Stimulated activated CD4-positive, alpha-beta T cell treated with anti-CD3 and anti-CD28 coated beads, Interleukin-15, amount 100 ng/mL, for 24 hours (primary cell): ENCODE measurements around the gene MYO18B.

Experiments used
- DNase-seq: peaks from one replicate; pipeline ENCODE4 v3.0.0-alpha.2; 2020

MYO18B gene

DNA sequence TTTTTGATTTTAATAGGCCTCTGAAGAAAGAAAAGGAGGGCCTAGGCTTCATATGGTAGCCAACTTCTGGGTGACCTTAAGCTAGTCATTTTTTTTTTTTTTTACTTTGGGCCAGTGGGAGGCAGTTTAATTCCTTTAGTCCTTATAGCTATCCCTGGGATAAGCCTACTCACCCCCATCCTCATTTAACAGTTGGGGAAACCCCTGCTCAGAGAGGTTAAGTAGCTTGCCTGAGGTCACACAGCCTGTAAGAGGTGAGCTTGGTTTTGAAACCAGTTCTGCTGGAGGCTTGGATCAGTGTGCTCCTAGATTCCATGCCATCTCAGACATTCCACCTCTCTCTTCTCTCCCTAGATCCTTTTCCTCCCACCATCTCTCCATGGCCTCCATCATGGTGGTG is 86.4 kb downstream of the MYO18B start:
- no peak for DNase-seq

GRCh38 chr22:25829237-25829636 is 87.2 kb downstream of the MYO18B start:
- no peak for DNase-seq

DNA sequence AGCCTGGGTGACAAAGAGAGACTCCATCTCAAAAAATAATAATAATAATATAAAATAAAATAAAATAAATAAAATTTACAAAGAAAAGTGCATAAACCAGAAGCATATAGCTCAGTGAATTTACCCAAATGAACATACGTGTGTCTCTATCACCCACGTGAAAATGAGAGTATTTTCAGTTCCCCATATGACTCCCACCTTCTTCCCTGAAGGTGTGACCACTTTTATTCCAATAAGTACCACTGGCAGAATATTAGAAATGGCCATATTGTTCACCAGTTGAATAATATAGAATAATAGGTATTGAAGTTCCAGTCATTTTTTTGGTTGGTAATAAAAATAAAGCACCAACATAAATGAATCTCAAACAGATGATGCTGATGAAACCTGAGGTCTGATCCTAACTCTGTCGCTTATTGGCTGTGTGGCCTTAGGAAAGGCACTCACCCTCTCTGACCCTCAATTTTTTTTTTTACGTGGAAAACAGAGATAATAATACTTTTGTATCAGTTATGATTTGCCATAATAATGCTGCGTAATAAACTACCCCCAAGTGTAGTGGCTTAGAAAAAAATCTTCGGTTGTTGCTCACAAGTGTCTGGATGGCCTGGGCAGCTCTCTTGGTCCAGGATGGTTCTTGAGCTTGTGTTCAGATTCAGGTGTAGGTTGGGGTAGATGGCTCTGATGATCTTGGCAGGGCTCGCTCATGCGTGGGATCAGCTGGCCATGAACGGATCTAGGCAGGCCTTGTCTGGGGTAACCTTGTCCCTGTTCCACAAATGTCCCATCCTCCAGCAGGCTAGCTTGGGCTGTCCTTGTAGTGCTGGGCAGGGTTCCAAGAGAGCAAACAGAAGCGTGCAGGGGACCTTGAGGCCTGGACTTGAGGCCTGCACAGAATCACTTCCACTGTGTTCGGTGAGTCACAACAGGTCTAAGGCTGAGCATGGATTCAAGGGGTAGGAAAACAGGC is 88.1 kb downstream of the MYO18B start:
- no peak for DNase-seq

DNA sequence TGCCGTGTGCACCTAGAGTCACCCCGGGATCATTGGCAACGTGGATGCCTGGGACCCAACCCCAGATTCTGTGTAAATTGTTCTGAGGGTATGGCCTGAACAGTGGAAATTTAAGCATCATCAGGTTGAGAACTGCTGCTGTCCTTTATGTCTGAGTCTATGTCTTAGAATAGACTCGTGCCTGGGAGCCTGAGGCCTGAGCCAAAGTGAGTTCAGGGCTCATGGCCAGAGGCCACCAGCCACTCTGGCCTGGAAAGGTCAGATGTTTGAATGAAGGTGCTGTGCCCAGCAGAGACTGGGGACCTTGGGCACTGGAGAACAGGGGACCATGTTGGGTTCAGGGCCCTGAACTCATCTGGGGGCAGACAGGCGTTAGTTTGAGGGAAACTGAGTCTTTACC is 91.1 kb downstream of the MYO18B start:
- DNase-seq = no peak

- no peak for DNase-seq
These were observed 91.7 kb downstream of the MYO18B start for GRCh38 chr22:25833676-25834075.

GRCh38 chr22:25834490-25834889 is 92.5 kb downstream of the MYO18B start:
- no peak for DNase-seq

DNA sequence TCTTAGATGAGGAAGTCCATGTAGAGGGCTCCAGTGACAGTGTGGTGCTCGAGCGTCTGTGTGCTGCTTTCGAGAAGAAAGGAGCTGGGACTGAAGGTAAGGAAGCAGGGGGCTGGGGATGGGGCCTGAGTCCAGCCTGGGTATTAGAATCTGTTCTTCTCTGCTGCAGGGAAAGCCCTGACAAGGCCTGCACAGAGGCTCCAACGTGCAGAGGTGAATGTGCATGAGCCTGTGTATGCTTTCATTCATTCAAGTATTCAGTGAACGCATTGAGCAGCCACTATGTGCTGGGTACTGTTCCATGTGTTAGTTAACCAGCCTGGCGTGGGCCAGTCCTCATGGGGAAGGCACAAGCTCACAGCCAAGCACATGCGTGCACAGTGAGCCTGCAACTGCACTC is 93.4 kb downstream of the MYO18B start:
- no peak for DNase-seq

DNA sequence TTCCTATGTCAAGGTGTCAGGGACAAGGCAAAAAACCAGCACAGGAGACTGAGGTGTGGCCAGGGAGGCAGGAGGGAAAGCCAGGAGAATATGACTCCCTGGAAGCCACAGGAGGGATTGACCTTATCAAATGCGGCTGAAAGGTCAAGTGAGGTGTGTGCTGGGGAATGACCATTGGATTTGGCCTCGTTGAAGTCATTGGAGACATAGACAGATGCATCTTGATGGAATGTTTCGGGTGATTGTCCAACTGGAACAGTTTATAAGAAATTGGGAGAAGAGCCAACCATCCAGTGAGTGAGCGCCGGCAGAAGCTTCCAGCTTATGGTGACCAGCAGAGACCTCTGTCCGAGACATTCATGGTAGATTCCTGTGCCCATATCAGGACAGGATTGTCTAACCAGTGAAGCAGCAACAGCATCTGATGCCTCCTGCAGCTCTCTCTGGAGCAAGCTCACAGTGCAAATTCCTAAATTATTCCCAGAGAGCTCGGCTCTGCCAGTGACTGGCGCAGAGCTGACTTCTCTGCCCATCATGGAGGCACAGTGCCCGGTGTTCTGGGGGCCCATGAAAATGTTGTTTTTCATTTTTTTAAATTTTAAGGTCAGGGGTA is 95.4 kb downstream of the MYO18B start:
- DNase-seq = no peak

DNA sequence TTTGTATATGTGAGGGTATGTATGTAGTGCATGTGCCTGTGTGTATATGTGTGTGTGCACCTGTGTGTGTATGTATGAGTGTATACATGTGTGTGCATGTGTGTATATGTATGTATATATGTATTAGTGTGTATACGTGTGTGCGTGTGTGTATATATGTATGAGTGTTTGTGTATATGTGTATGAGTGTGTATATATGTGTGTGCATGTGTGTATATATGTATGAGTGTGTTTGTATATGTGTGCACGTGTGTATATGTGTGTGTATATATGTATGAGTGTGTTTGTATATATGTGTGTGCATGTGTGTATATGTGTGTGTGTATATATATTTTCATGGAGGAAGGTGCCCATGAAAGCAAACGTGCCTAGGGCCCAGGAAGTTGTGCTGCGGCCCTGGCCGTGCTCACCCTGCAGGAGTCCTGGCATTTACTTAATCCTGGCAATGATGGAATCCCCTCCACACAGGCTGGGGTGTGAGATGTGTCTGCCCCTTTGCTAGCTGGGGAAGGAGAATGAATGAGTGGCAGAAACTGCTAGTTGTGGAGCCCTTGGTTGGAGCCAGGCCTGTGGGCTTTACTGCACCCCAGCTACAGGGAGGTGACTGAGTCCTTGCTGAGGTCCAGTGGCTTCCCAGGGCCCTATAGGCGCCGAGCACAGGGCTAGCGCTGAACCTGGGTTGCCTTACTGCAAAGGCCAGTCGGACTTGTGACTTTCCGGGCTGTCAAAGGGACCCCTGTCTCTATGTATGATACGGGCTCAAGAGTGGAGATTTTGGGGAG is 97.2 kb downstream of the MYO18B start:
- DNase-seq = no peak

- DNase-seq = no peak
These were observed 97.8 kb downstream of the MYO18B start for GRCh38 chr22:25839755-25840154.

DNA sequence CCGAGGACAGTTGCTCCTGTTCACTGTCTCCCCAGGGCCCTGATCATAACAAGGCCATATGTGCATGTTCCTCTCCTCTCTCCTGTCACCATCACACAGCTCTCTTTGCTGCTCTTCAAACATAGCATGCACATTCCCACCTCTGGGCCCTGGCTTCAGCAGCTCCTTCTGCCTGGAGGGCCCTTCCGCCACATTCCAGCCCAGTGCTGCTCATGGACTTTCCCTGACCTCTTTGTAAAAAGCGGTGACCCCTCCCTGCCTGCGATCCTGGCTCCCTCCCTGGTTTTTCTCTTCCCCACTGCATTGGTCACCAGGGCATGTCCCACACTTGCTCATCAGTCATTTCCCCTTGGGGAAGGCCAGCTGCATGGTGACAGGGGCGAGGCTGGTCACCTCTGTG is 98.2 kb downstream of the MYO18B start:
- no peak for DNase-seq

- DNase-seq = no peak
These were observed 98.9 kb downstream of the MYO18B start for GRCh38 chr22:25840891-25841290.

GRCh38 chr22:25841775-25842174 is 99.8 kb downstream of the MYO18B start:
- DNase-seq = no peak

DNA sequence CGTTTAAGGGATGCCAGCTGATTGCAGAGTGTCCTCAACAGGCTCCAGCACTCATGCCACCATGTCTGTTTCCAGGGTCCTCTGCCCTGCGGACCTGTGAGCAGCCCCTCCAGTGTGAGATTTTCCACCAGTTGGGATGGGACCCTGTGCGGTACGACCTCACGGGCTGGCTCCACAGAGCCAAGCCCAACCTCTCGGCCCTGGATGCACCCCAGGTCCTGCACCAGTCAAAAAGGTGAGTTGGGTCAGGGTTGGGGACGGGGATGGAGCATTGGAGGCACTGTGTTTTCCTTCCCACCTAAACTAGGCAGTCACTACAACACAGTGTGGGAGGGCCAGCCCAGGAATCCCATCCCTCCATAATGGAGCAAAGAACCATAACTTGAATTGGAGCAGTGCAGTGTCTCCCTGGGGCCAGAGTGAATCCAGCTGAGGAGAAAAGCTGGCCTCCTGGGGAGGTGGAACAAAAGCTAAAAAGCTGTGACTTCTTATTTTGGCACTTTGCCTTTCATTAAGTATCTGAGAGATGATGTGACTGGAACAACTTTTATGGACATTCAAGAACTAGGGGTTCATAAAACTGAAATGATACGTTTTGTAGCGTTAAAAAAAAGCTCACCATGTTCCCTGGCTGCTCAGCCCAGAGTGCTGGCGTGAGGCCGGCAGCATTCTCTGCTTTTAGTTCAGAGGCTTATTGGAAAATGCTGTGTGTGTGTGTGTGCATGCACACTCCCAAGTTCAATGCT is 101.8 kb downstream of the MYO18B start:
- no peak for DNase-seq

DNA sequence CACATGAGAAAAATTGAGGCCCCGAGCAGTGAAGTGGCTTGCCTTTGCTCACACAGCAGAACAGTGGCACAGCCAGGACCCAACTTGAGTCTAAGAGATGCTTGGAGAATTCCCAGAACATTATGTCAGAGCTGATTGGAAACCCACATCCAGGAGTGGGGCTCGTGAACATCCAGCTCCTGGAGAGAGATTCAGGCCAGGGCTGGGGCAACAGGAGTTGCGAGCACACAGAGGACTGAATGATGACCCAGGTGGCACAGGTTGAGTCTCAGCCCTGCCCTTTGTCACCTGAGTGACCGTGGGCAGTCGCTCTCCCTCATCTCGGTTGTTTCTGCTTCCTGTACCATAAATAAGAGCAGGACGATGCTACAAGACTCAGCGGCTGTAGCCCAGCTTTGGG is 102.6 kb downstream of the MYO18B start:
- DNase-seq = no peak

DNA sequence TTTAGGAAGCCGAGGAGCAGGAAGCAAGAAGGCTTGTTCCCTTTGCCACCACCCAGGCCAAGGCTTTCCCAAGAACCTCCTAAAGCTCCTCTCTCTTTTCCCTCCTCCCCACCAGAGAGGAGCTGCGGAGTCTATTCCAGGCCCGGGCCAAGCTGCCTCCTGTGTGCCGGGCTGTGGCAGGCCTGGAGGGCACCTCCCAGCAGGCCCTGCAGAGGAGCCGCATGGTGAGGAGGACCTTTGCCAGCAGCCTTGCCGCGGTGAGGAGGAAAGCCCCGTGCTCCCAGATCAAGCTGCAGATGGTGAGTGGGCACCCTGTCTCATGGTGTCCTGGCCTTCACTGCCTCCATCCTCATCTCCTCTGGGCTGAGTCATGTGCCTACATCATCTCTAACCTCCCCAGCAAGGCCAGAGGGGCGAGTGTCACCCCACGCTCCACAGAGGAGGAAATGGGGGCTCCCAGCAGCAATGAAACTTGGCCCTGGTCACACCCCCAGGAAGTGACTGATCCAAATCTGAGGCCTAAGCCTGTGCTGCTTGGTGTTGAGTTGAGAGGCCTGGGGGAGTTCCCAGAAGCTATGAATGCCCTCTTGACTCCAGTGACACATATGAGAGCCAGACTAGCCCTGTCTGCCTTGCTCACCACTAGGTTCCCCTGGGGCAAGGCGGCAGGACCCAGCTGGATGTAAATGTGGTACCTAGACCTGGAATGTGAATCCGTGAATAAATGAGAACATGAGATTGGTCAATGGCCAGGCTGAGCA is 104.2 kb downstream of the MYO18B start:
- peak; percentile 8 for DNase-seq

GRCh38 chr22:25847451-25847850 is 105.5 kb downstream of the MYO18B start:
- no peak for DNase-seq

DNA sequence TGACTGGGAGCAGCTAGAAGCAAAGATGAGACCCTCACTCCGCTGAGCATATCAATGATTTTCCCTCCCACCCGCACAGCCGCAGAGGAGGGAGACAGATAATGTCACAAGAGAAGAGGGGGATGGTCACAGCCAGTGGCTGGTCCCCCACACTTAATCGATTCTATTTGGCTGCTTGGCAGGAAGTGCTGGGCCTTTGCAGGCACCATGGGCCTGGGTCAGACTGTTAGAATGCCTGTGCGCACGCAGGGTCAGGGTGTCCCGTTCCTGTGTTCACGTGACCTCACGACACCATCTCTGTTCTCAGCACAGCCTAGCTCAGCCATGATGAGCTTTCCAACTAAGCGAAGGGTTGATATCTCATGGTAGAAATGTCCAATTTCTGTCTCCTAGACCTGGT is 107.0 kb downstream of the MYO18B start:
- DNase-seq = no peak

- no peak for DNase-seq
These were observed 107.5 kb downstream of the MYO18B start for GRCh38 chr22:25849522-25849921.

- DNase-seq = no peak
These were observed 110.2 kb downstream of the MYO18B start for GRCh38 chr22:25852223-25852622.

DNA sequence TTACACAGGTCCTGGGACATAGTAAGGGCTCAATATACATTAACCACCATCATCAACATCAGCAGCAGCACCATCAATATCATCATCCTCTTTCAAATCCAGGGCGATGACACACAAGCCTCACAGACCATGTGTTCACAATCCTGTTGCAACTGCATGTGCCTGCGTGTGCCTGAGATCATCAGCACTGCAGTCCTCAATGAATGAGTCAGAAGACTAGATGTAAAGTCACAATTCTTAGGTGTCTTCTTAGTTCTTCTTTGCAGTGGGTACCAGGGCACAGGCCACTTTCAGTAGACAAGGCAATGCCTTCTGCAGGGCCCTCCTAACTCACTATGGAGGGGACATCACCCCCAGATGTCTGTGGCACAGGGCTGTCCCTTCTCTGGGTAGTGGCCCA is 111.1 kb downstream of the MYO18B start:
- DNase-seq = no peak
